HepG2 (cell line): ENCODE measurements around the gene KIF1C. TPM values are rescaled to one million over a fixed set of nuclear protein-coding genes. Genes with fewer than 3 reads are reported as not detected.

Experiments used
- E2F1 ChIP-seq: sonication (generic); formaldehyde crosslinking; IDR thresholded peaks from 2 replicates; pipeline ENCODE4 v1.5.0; 2020; ENCODE audit warnings: missing genetic modification reagents
- FOXO4 ChIP-seq: sonication (generic); formaldehyde crosslinking; conservative IDR thresholded peaks from 2 replicates; pipeline ENCODE4 v1.8.1; 2023; ENCODE audit warnings: missing genetic modification reagents
- IRX3 ChIP-seq: sonication (generic); formaldehyde crosslinking; IDR thresholded peaks from 2 replicates; pipeline ENCODE4 v1.8.1; 2023; ENCODE audit warnings: mild to moderate bottlenecking, low read depth, missing genetic modification reagents, borderline replicate concordance
- KDM5B ChIP-seq: sonication (generic); formaldehyde crosslinking; IDR thresholded peaks from 2 replicates; pipeline ENCODE4 v1.4.0; 2020; ENCODE audit warnings: missing genetic modification reagents, mild to moderate bottlenecking, borderline replicate concordance
- PBX3 ChIP-seq: sonication (generic); formaldehyde crosslinking; IDR thresholded peaks from 2 replicates; pipeline ENCODE4 v1.8.1; 2023; ENCODE audit warnings: missing genetic modification reagents, inconsistent platforms, borderline replicate concordance
- SMAD9 ChIP-seq: sonication (generic); formaldehyde crosslinking; IDR thresholded peaks from 2 replicates; pipeline ENCODE4 v1.5.1; 2020; ENCODE audit warnings: mild to moderate bottlenecking, missing genetic modification reagents
- ZFP82 ChIP-seq: sonication (generic); formaldehyde crosslinking; IDR thresholded peaks from 2 replicates; pipeline ENCODE4 v1.5.1; 2020; ENCODE audit warnings: mild to moderate bottlenecking, missing genetic modification reagents, borderline replicate concordance
- ZHX1 ChIP-seq: sonication (generic); formaldehyde crosslinking; IDR thresholded peaks from 2 replicates; pipeline ENCODE4 v1.8.1; 2022; ENCODE audit warnings: low read depth, mild to moderate bottlenecking, missing genetic modification reagents
- ZNF180 ChIP-seq: sonication (generic); formaldehyde crosslinking; IDR thresholded peaks from 2 replicates; pipeline ENCODE4 v1.4.0; 2020; ENCODE audit warnings: low read depth, missing genetic modification reagents, borderline replicate concordance
- ZNF407 ChIP-seq: sonication (generic); formaldehyde crosslinking; IDR thresholded peaks from one replicate; pipeline ENCODE4 v1.5.1; 2020; ENCODE audit warnings: mild to moderate bottlenecking, missing genetic modification reagents; ENCODE audit errors: not compliant biosample characterization
- polyA plus RNA-seq, 8 experiments: library from polyadenylated mRNA; depleted of rRNA in 3 of 8; stranded (reverse) in 7 of 8; unstranded in 1 of 8; fragments of >200 nt; fragmentation: Illumina TruSeq in 4 of 8; extraction: Trizol in 4 of 8; gene quantifications; 2 replicates each; pipeline versions ENCODE4 v1.2.1 to v1.2.3, GENCODE V29; 2011 to 2016; ENCODE audit warnings: low read depth in 4 of 8, missing spikeins in 1 of 8, mixed read lengths in 1 of 8; ENCODE audit not compliant: insufficient read depth in 1 of 8
- total RNA-seq, 5 experiments: library from RNA; depleted of rRNA; stranded (reverse); fragments of >200 nt; fragmentation: Illumina TruSeq; extraction: Trizol; gene quantifications; 2 replicates each; pipeline ENCODE4 v1.2.3, GENCODE V29; 2016; ENCODE audit warnings: low read depth in 1 of 5

KIF1C gene
- total and polyA plus RNA-seq, 2 of the 13 experiments (the other 11 are each of a cell fraction or from before 2014, with no cell fraction given) = 70.0 to 104 TPM

- TF ChIP-seq ZNF407 (CRISPR knock-in tag) = no peak
- peak; percentile 95; the same call in 1 of the 2 replicates for TF ChIP-seq ZHX1
- TF ChIP-seq E2F1 (CRISPR knock-in tag) = no peak
- TF ChIP-seq KDM5B = peak; percentile 60; the same call in 1 of the 2 replicates
- TF ChIP-seq FOXO4 (CRISPR knock-in tag) = no peak
- TF ChIP-seq PBX3 (CRISPR knock-in tag) = no peak
- TF ChIP-seq IRX3 (CRISPR knock-in tag) = no peak
- 0 out of 2 replicates have a peak, but pooled peaks have one; percentile 29 for TF ChIP-seq ZNF180 (CRISPR knock-in tag)
- TF ChIP-seq ZFP82 (CRISPR knock-in tag) = peak; percentile 95
- TF ChIP-seq SMAD9 (CRISPR knock-in tag) = no peak
These were observed 10.6 kb upstream of the KIF1C start, which contains the start of gene CAMTA2 (continued) for GRCh38 chr17:4986951-4987766.
